Uterus (tissue), 2 donors: Measurements from ENCODE around the gene PDE4B.

Source experiments
- CTCF ChIP-seq, 4 experiments: fragments of 200-600 bp in 2 of 4; fragments of 450-650 bp in 2 of 4; sonication (generic) in 2 of 4; IDR thresholded peaks; one replicate each; pipeline ENCODE4 v1.5.1; 2016 to 2019; ENCODE audit warnings: antibody characterized with exemption in 4 of 4, mild to moderate bottlenecking in 2 of 4, moderate library complexity in 1 of 4
- POLR2A ChIP-seq, 2 donors: fragments of 450-650 bp; IDR thresholded peaks; one replicate each; pipeline ENCODE4 v1.6.1; 2016; ENCODE audit warnings: antibody characterized with exemption in 2 of 2, mild to moderate bottlenecking in 1 of 2, moderate library complexity in 1 of 2

GRCh38 chr1:66371233-66372005, 578.7 kb downstream of the PDE4B start:
- TF ChIP-seq CTCF (IDR thresholded peaks at IDR 0.05) = no peak
- no peak for TF ChIP-seq POLR2A (IDR thresholded peaks at IDR 0.05)
